Measurements from ENCODE around the gene BRAF.
"Not testable (repeated sequence)": the region's sequence is repeated elsewhere in the genome, so short reads cannot be mapped to it uniquely, and the experiment has no call there.

DNA sequence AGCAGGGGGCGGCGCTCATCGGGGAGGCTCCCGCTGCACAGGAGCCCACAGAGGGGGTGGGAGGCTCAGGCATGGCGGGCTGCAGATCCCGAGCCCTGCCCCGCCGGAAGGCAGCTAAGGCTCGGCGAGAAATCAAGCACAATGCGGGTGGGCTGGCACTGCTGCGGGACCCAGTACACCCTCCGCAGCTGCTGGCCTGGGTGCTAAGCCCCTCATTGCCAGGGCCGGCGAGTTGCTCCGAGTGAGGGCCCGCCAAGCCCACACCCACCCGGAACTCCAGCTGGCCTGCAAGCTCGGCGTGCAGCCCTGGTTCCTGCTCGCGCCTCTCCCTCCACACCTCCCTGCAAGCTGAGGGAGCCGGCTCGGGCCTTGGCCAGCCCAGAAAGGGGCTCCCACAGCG is 32.3 kb upstream of the BRAF start:
- TF ChIP-seq, protein P1, sequence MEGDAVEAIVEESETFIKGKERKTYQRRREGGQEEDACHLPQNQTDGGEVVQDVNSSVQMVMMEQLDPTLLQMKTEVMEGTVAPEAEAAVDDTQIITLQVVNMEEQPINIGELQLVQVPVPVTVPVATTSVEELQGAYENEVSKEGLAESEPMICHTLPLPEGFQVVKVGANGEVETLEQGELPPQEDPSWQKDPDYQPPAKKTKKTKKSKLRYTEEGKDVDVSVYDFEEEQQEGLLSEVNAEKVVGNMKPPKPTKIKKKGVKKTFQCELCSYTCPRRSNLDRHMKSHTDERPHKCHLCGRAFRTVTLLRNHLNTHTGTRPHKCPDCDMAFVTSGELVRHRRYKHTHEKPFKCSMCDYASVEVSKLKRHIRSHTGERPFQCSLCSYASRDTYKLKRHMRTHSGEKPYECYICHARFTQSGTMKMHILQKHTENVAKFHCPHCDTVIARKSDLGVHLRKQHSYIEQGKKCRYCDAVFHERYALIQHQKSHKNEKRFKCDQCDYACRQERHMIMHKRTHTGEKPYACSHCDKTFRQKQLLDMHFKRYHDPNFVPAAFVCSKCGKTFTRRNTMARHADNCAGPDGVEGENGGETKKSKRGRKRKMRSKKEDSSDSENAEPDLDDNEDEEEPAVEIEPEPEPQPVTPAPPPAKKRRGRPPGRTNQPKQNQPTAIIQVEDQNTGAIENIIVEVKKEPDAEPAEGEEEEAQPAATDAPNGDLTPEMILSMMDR (IDR thresholded peaks at IDR 0.05; ENCODE audit: insufficient read depth, low read length, poor library complexity, severe bottlenecking): not testable (repeated sequence)
- not testable (repeated sequence) for TF ChIP-seq EZH2phosphoT487 (conservative IDR thresholded peaks at IDR 0.05; ENCODE audit: low read length)

Data from SU-DHL-6 (cell line).